Panc1 (cell line): ENCODE measurements around the gene UST. TPM values are rescaled to one million over a fixed set of nuclear protein-coding genes. Genes with fewer than 3 reads are reported as not detected.

Experiments used
- ATAC-seq: fragments of 200-7000 bp; cut with Tn5 transposase; 2 replicates; pipeline ENCODE4 v1.9.1; 2020; ENCODE audit warnings: mild to moderate bottlenecking, moderate library complexity
- BruUV-seq: library from RNA; stranded (reverse); fragments of 400-500 nt; replicated peaks from 2 replicates; lab custom pipeline; 2021; lab: Mats Ljungman, UMichigan
- CTCF ChIA-PET: fragments of 300-600 bp; sonication (Branson Sonifier 250); formaldehyde crosslinking; loops from one replicate; lab custom pipeline; 2022; ENCODE audit warnings: antibody characterized with exemption; lab: Charles Lee
- POLR2A ChIA-PET: fragments of 300-600 bp; sonication (Branson Sonifier 250); formaldehyde crosslinking; loops from one replicate; lab custom pipeline; 2022; ENCODE audit warnings: antibody characterized with exemption; lab: Charles Lee
- DNase-seq: peaks from one replicate; pipeline ENCODE4 v3.0.0-alpha.2; 2010; ENCODE audit warnings: low read depth, low spot score
- H3K27ac ChIP-seq: 2 replicates; pipeline ENCODE4 v1.5.1; 2011; ENCODE audit warnings: mild to moderate bottlenecking, low read length, inconsistent platforms
- H3K27me3 ChIP-seq: fragments of 200-500 bp; sonication (Bioruptor generic); 2 replicates; pipeline ENCODE4 v1.6.0; 2014; ENCODE audit warnings: low read length, inconsistent platforms; ENCODE audit not compliant: control insufficient read depth, insufficient read depth
- H3K36me3 ChIP-seq: fragments of 200-500 bp; sonication (Bioruptor generic); 2 replicates; pipeline ENCODE4 v1.5.1; 2014; ENCODE audit warnings: inconsistent platforms, mild to moderate bottlenecking, low read length, moderate library complexity; ENCODE audit not compliant: control insufficient read depth, insufficient read depth
- H3K4me1 ChIP-seq: 2 replicates; pipeline ENCODE4 v1.5.1; 2011; ENCODE audit warnings: inconsistent platforms, mild to moderate bottlenecking, low read length, moderate library complexity; ENCODE audit not compliant: control insufficient read depth, insufficient read depth
- H3K4me3 ChIP-seq, 2 experiments: 2 replicates each; pipeline ENCODE4 v1.5.1; 2011 to 2012; ENCODE audit warnings: low read depth in 2 of 2, low read length in 2 of 2, mild to moderate bottlenecking in 2 of 2, inconsistent platforms in 1 of 2, moderate library complexity in 1 of 2
- H3K9me3 ChIP-seq: fragments of 200-500 bp; sonication (Bioruptor generic); 2 replicates; pipeline ENCODE4 v1.5.1; 2014; ENCODE audit warnings: low read depth, mild to moderate bottlenecking, inconsistent platforms, low read length, moderate library complexity; ENCODE audit not compliant: control insufficient read depth, insufficient read depth
- CTCF ChIP-seq: fragments of 450-650 bp; IDR thresholded peaks from 2 replicates; pipeline ENCODE4 v1.5.1; 2017; ENCODE audit warnings: mild to moderate bottlenecking
- POLR2AphosphoS5 ChIP-seq: IDR thresholded peaks from 2 replicates; pipeline ENCODE4 v1.6.1; 2012; ENCODE audit warnings: mild to moderate bottlenecking, low read depth, low read length, moderate library complexity
- REST ChIP-seq, 2 experiments: IDR thresholded peaks; 2 replicates each; pipeline ENCODE4 v1.6.1; 2011 to 2012; ENCODE audit warnings: low read depth in 2 of 2, control low read depth in 1 of 2, low read length in 1 of 2, mild to moderate bottlenecking in 1 of 2, moderate library complexity in 1 of 2; ENCODE audit not compliant: insufficient read depth in 1 of 2
- SIN3A ChIP-seq: IDR thresholded peaks from 2 replicates; pipeline ENCODE4 v1.6.1; 2012; ENCODE audit warnings: low read depth, mild to moderate bottlenecking, low read length, moderate library complexity, borderline replicate concordance; ENCODE audit not compliant: insufficient read depth
- TCF7L2 ChIP-seq: IDR thresholded peaks from 2 replicates; pipeline ENCODE4 v1.6.1; 2011; ENCODE audit warnings: mild to moderate bottlenecking, low read depth, low read length, inconsistent platforms
- in situ Hi-C: cut with HindIII; loops from 2 replicates; pipeline ENCODE4 v1.10.0; 2016; ENCODE audit warnings: low sequenced_read_pairs, low pct_unique_long_range_greater_than_20kb
- intact Hi-C: fragments of 100-400 bp; cut with micrococcal nuclease; formaldehyde crosslinking; loops from one replicate; pipeline ENCODE4 v1.10.0; 2022; ENCODE audit not compliant: unreplicated experiment
- total RNA-seq: library from RNA; stranded (reverse); gene quantifications from one replicate; pipeline ENCODE4 v1.2.1, GENCODE V29; 2021; ENCODE audit not compliant: unreplicated experiment

The UST gene
- total RNA-seq, 1 experiment from 2014 or later, result 0.15 TPM

DNA sequence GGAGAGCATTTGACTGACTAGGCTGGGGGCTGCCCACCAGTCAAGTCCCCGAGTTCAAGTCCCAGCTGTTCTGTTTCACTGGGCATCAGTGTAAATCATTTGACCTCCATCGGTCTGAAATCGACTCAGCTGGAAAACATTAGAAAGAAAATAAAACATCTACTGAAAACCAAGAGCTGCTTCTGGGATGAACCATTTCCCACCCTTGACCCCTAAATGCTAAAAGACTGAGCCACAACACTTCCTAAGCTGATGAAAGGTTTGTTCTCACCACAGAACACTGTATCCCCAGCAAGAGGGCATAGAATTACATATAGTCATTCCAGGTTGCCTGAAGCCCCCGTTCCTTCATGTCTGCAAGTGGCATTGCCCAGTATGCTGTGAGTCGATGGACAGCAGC is 333.7 kb downstream of the UST start:
- H3K4me3 ChIP-seq, result no peak overlapping the region
- H3K27me3 ChIP-seq, result peaks cover 3% of the 10 kb centered on the region; the same call in 1 of the 2 replicates
- DNase-seq, result no peak
- in situ Hi-C loops, result no loop called here
- H3K27ac ChIP-seq, result no peak overlapping the region
- no peak for ATAC-seq
- no peak for TF ChIP-seq POLR2AphosphoS5
- TF ChIP-seq TCF7L2, result no peak
- no peak for TF ChIP-seq CTCF
- TF ChIP-seq SIN3A, result no peak
- TF ChIP-seq REST (IDR thresholded peaks at IDR 0.05; ENCODE audit: insufficient read depth in 1 of 2, low read depth in 2 of 2, low read length in 1 of 2), result no peak
- H3K36me3 ChIP-seq, result no peaks in the 10 kb centered on the region
- CTCF ChIA-PET, result no interaction called here
- H3K4me1 ChIP-seq, result peaks cover 4% of the 10 kb centered on the region; the same call in 1 of the 2 replicates
- H3K9me3 ChIP-seq, result no peaks in the 10 kb centered on the region
- intact Hi-C loops, result loop anchor here (5.0 to 10.0 kb wide), 2 partner anchors 234 to 437 kb away; partner anchors contain the start of gene TAB2
- BruUV-seq, result no TSS peak
- POLR2A ChIA-PET, result no interaction called here

GRCh38 chr6:149081281-149081680 is 334.5 kb downstream of the UST start:
- CTCF ChIA-PET, result no interaction called here

More at GRCh38 chr6:149081281-149081680, 334.5 kb downstream of the UST start:
- ATAC-seq, result no peak
- H3K27ac ChIP-seq, result no peak overlapping the region
- no peak overlapping the region for H3K4me3 ChIP-seq
- POLR2A ChIA-PET, result no interaction called here
- BruUV-seq, result no TSS peak
- intact Hi-C loops (loop anchor here (5.0 to 10.0 kb wide), 2 partner anchors 234 to 436 kb away; partner anchors contain the start of gene TAB2), in situ Hi-C loops (no loop called here)
- H3K4me1 ChIP-seq, result 0 out of 2 replicates have a peak, but pooled peaks cover under 1% of the 10 kb centered on the region
- H3K9me3 ChIP-seq, result no peaks in the 10 kb centered on the region
- DNase-seq, result no peak
- H3K27me3 ChIP-seq, result peaks cover 3% of the 10 kb centered on the region; the same call in 1 of the 2 replicates
- TF ChIP-seq CTCF (no peak), SIN3A (no peak), TCF7L2 (no peak), REST (IDR thresholded peaks at IDR 0.05; ENCODE audit: insufficient read depth in 1 of 2, low read depth in 2 of 2, low read length in 1 of 2) (no peak)
- H3K36me3 ChIP-seq, result no peaks in the 10 kb centered on the region
